GM10266 (cell line): ENCODE data around the gene DAAM1.

Experiments used
- DNase-seq: peaks from one replicate; pipeline ENCODE4 v3.0.0; 2012; ENCODE audit errors: extremely low spot score
- CTCF ChIP-seq: IDR thresholded peaks from 2 replicates; pipeline ENCODE4 v1.5.1; 2012; ENCODE audit warnings: mild to moderate bottlenecking, low read depth; ENCODE audit not compliant: control insufficient read depth, insufficient read depth; ENCODE audit errors: missing control alignments

Gene DAAM1

DNA sequence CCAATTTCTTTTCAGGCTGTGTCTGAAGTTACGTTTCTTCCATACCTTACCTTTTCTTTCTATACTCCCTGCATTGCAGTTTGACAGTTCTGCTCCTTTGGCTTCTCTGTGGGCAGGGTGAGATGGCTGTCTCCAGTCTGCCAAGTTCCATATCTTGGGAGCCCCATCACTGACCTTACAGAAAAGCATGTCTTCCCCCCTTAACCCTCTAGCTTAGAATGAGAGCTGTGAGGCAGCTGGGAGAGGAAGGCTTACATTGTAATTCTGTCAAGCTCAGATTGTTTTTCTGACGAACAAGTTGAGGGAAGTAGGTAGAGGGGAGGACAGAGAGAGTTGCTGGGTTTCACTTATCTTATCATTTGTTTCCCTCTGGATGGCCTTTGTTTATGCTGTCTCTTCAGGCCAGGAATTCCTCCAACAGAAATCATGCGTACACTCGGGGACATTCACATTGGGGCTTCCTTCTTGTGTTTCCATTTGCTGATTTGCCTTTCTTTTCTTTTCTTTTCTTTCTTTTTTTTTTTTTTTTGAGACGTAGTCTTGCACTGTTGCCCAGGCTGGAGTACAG lies 9.3 kb downstream of the DAAM1 start:
- no peak for DNase-seq
- TF ChIP-seq CTCF = no peak

GRCh38 chr14:59199205-59199604 lies 10.7 kb downstream of the DAAM1 start:
- TF ChIP-seq CTCF = no peak
- no peak for DNase-seq

GRCh38 chr14:59199614-59200013 lies 11.1 kb downstream of the DAAM1 start:
- DNase-seq = no peak
- TF ChIP-seq CTCF = no peak

DNA sequence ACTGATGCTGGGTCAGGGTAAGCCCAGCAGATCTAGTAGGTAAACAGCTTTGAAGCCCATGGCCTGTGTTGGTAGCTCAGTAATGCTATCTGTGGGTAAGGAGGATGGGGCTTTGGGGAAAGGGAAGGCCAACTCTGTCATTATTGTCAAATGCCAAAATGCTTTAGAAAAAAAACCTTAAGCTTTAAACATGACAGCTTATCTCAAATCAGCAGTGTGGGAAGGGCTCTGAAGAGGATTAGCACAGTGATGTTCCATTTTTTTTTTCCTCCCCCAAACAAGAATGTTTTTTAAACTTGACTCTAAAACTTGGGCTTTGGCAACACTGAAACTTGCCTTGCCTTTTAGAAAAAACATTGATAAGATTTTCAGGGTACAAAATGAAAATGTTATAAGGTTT lies 11.7 kb downstream of the DAAM1 start:
- TF ChIP-seq CTCF = no peak
- DNase-seq = no peak

GRCh38 chr14:59202031-59202430 lies 13.6 kb downstream of the DAAM1 start:
- DNase-seq = peak; percentile 23
- no peak for TF ChIP-seq CTCF

DNA sequence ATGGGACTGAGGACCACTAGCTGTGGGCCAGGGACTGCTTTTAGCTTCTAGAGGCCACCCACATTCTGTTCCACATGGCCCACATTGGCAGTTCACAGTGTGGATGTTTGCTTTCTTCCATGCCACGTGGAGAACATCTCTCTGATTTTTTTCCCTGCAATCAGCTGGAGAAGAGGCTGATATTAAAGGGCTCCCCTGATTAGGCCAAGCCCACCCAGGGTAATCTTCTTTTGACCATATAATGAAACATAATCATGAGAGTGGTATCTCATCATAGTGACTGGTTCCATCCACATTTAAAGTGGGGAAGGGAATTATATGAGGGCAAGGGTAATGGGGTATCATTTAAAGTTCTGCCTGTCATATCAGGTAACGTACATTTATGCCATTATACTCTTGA lies 15.8 kb downstream of the DAAM1 start:
- TF ChIP-seq CTCF = no peak
- DNase-seq = no peak

DNA sequence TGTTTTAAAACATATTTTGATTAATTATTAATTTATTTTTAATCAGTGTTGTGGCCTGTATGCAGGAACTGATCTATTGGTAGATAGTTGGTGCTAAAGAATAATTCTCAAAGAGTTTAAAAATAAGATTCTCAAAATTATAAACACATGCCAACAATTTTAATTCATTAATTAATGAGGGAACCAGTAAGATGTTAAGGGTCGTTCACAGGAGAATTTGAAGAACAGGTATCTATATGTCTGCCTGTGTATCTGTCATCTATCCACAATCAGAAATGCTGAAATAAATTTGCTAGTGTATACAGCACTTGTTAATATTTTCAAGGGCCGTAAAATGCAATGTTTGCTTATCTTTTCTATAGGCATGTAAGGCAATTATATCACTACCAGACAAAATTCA lies 18.4 kb downstream of the DAAM1 start:
- TF ChIP-seq CTCF = no peak
- no peak for DNase-seq
